C4-2B (cell line): ENCODE data around the gene P2RX6.

Source experiments
- CTCF ChIP-seq: fragments of 450-650 bp; conservative IDR thresholded peaks from 2 replicates; pipeline ENCODE4 v1.5.1; 2017; ENCODE audit warnings: mild to moderate bottlenecking
- ZFX ChIP-seq: fragments of 450-650 bp; IDR thresholded peaks from 2 replicates; pipeline ENCODE4 v1.6.1; 2017

DNA sequence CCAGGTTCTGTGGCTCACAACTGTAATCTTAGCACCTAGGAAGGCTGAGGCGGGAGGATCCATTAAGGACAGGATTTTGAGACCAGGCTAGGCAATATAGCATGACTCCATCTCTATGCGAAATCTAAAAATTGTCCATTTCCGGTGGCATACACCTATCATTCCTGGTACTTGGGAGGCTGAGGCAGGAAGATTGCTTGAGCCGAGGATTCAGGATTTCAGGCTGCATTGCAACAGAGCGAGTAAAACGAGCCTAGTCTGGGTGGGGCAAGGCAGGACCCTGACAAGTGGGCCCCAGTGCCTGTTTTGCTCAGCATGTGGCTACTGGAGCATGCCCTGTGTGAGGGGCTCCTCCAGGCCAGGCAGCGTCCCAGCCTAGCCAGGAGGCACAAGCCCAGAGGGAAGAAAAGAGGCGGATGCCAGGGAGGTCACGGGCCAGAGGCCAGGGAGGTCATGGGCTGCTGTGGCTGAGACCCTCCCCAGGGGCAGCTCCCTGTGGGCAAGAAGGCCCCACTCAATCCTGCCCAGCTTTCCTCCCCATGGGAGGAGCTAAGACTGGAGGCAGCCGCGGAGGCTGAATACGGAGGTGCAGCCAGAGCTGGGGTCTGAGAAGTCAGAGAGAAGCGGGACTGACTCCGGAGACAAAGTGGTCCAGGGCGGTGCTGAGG, 39.2 kb downstream of the P2RX6 start:
- TF ChIP-seq CTCF (no peak), ZFX (no peak)
